Type B pancreatic cell (in vitro differentiated cells): ENCODE measurements around the gene PAXX. TPM values are rescaled to one million over a fixed set of nuclear protein-coding genes. Genes with fewer than 3 reads are reported as not detected.

Experiments used
- DNase-seq: peaks from one replicate; pipeline ENCODE4 v3.0.0; 2021; ENCODE audit warnings: mixed read lengths; ENCODE audit not compliant: unreplicated experiment; ENCODE audit errors: extremely low spot score
- H3K27ac Mint-ChIP-seq: 2 replicates; pipeline ENCODE4 v1.8.0; 2021; ENCODE audit warnings: mild to moderate bottlenecking, mixed read lengths
- H3K27me3 Mint-ChIP-seq: 2 replicates; pipeline ENCODE4 v1.8.0; 2021; ENCODE audit warnings: mixed read lengths
- H3K36me3 Mint-ChIP-seq: 2 replicates; pipeline ENCODE4 v1.8.0; 2021; ENCODE audit warnings: mixed read lengths
- H3K4me1 Mint-ChIP-seq: one replicate; pipeline ENCODE4 v1.8.0; 2021; ENCODE audit warnings: mixed read lengths; ENCODE audit not compliant: unreplicated experiment
- H3K4me3 Mint-ChIP-seq: 2 replicates; pipeline ENCODE4 v1.8.0; 2021; ENCODE audit warnings: mild to moderate bottlenecking, mixed read lengths
- H3K9me3 Mint-ChIP-seq: 2 replicates; pipeline ENCODE4 v1.8.0; 2021; ENCODE audit warnings: mixed read lengths
- total RNA-seq: library from RNA; stranded (reverse); gene quantifications from 2 replicates; pipeline ENCODE4 v1.2.1, GENCODE V29; 2021; ENCODE audit warnings: low replicate concordance
- TF ChIP-seq, protein P1 (sequence below): fragments of 200-600 bp; sonication (generic); conservative IDR thresholded peaks from 2 replicates; pipeline ENCODE4 v1.5.0; 2021; ENCODE audit warnings: antibody characterized with exemption, mild to moderate bottlenecking

Gene PAXX
- total RNA-seq, 1 donor from 2014 or later: 63.4 TPM

DNA sequence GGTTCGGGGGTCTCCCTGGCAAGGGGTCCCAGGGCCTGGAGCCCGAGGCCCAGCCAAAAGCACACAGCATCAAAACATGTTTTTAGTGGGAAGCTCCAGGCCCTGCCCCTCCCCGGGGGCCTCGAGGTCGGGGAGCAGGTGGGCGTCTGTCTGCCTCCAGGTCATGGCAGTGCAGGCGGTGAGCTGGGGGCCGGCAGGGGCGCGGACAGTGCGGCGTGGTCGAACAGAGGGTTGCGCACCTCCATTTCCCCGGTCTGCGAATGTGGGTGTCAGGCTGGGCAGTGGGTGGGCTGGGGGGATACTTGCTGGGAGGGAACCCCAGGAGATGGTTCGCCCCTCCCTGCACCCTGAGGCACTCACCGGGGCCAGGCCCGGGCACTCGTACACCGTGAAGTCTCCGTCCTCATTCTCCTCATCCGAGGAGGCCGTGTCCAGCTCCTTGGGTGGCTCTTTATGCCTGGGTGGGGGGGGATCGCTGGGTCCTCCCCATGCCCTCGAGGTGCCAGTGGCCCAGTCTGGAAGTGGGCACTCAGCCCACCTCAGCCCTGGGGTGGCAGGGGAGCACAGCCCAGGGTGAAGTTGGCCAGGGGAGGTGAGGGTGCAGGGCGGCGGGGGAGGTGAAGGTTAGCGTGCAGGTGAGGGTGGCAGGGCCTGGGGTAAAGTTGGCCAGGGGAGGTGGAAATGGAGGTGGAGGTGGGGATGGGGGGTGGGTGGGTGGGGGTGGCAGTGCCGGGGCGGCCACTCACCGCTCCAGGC lies 47.6 kb downstream of the PAXX start:
- Mint-ChIP-seq H3K27ac (no peak overlapping the region), H3K36me3 (no peaks in the 10 kb centered on the region), H3K27me3 (peaks cover 5% of the 10 kb centered on the region), H3K9me3 (no peaks in the 10 kb centered on the region), H3K4me1 (no peaks in the 10 kb centered on the region), H3K4me3 (no peak overlapping the region)
- DNase-seq: no peak
- TF ChIP-seq, protein P1, sequence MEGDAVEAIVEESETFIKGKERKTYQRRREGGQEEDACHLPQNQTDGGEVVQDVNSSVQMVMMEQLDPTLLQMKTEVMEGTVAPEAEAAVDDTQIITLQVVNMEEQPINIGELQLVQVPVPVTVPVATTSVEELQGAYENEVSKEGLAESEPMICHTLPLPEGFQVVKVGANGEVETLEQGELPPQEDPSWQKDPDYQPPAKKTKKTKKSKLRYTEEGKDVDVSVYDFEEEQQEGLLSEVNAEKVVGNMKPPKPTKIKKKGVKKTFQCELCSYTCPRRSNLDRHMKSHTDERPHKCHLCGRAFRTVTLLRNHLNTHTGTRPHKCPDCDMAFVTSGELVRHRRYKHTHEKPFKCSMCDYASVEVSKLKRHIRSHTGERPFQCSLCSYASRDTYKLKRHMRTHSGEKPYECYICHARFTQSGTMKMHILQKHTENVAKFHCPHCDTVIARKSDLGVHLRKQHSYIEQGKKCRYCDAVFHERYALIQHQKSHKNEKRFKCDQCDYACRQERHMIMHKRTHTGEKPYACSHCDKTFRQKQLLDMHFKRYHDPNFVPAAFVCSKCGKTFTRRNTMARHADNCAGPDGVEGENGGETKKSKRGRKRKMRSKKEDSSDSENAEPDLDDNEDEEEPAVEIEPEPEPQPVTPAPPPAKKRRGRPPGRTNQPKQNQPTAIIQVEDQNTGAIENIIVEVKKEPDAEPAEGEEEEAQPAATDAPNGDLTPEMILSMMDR: no peak

DNA sequence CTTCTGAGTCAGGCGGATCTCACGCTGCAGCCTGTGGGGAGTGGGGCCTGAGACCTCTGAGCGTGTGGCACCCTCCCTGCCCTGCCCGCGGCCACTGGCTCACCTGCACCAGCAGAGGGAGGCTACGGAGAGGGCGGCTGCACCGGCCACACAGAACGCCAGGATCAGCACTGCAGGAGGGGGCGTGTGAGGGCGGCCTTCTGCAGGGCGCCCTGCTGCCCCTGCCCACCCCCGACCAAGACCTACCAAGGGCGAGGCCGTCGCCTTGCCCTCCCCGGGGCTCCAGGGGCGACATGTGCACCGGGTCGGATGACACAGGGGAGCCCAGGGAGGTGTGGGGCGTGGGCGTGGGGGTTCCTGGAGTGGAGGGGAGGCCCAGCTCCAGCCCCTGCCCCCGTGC lies 48.3 kb downstream of the PAXX start:
- H3K27ac Mint-ChIP-seq: no peak overlapping the region
- peaks cover 9% of the 10 kb centered on the region for H3K27me3 Mint-ChIP-seq
- H3K4me1 Mint-ChIP-seq: no peaks in the 10 kb centered on the region
- H3K36me3 Mint-ChIP-seq: no peaks in the 10 kb centered on the region
- H3K4me3 Mint-ChIP-seq: no peak overlapping the region
- TF ChIP-seq, protein P1: no peak
- DNase-seq: no peak
- H3K9me3 Mint-ChIP-seq: no peaks in the 10 kb centered on the region

DNA sequence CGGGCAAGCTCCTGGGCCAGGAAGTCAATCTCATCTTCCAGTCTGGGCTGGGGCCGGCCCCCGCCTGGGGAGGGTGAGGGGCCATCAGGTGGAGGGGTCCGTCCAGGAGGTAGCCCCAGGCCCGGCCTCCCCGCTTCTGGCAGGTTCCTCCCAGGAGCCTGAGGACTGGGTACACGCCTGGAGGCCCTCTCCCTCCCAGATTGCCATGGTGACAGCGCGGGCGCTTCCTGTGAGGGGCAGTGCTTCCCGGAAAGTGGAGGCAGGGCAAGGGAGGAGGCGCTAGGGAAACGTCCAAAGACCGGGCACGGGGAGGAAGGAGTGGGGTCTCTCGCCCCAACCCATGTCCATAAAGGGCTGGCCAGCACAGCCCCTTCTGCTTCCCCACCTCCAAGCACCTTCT lies 48.9 kb downstream of the PAXX start:
- H3K9me3 Mint-ChIP-seq: no peaks in the 10 kb centered on the region
- no peak overlapping the region for H3K4me3 Mint-ChIP-seq
- H3K27ac Mint-ChIP-seq: no peak overlapping the region
- H3K4me1 Mint-ChIP-seq: no peaks in the 10 kb centered on the region
- TF ChIP-seq, protein P1: no peak
- H3K27me3 Mint-ChIP-seq: peaks cover 9% of the 10 kb centered on the region
- no peaks in the 10 kb centered on the region for H3K36me3 Mint-ChIP-seq
- no peak for DNase-seq

DNA sequence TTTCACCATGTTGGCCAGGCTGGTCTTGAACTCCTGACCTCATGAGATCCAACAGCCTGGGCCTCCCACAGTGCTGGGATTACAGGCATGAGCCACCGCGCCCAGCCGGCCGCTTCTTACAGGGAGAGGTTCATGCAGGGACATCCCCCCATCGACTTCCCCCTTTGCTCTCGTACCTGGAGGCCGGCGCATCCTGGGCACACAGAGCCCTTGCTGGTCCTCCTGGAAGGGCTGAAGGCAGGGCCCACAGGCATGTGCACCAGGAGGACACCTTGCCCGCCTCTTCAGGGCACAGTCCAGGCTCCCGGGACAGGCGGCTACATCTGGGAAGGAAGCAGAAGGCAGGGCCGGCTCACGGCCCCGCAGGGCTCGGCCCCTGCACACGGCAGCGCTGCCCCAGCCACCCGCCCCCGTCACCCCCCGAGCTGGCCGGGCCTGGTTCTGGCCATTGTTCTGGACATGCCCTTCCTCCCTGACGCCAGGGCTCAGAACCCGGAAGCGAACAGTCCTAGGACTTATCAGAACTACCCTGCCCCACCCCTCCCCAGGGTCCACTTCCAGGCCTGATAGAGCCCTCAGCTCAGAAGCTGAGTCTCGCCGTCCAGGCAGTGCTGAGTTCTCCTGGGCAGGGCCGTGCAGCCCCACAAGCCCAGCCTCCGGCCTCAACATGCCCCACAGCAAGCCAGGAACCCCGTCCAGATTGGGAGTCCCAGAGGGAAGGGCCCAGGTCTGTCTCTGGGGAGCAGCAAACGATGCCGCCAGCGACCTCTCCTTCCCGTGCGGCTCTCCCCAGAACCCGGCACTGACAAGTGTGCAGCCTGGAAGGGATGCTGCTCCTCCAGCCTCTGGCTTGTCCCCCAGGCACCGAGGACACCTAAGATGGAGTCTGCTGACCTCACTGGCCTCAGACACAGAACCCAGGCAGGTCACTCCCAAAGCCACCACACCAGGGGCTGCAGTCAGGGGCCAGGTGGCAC lies 50.8 kb downstream of the PAXX start:
- no peak for DNase-seq
- Mint-ChIP-seq H3K4me1 (no peaks in the 10 kb centered on the region), H3K4me3 (no peak overlapping the region), H3K36me3 (no peaks in the 10 kb centered on the region), H3K9me3 (no peaks in the 10 kb centered on the region), H3K27ac (no peak overlapping the region), H3K27me3 (peaks cover 26% of the 10 kb centered on the region)
- TF ChIP-seq, protein P1: no peak

Other genes with a start within 250 kb of the PAXX start
- gene LCN10, start 249.5 kb upstream of the PAXX start, total RNA-seq: not detected in 2 replicates
- gene LCN6, start 243.9 kb upstream of the PAXX start, total RNA-seq: not detected in 2 replicates
- gene LCN8, start 234.2 kb upstream of the PAXX start, total RNA-seq: not detected in 2 replicates
- gene LCN15, start 227.9 kb upstream of the PAXX start, total RNA-seq: 0.77 and 0.93 TPM in 2 replicates
- 62.3 and 98.6 TPM in 2 replicates for gene TMEM141, start 201.1 kb upstream of the PAXX start, total RNA-seq
- gene CCDC183, start 196.1 kb upstream of the PAXX start, total RNA-seq: 2.9 and 6.1 TPM in 2 replicates
- gene RABL6, start 184.5 kb upstream of the PAXX start, total RNA-seq: 94.2 and 112 TPM in 2 replicates
- 3.2 and 3.6 TPM in 2 replicates for gene AJM1, start 149.9 kb upstream of the PAXX start, total RNA-seq
- gene PHPT1, start 143.0 kb upstream of the PAXX start, total RNA-seq: 176 and 199 TPM in 2 replicates
- gene MAMDC4, start 140.1 kb upstream of the PAXX start, total RNA-seq: 18.4 and 29.1 TPM in 2 replicates
- 324 and 342 TPM in 2 replicates for gene EDF1, start 126.1 kb upstream of the PAXX start, total RNA-seq
- 19.4 and 22.3 TPM in 2 replicates for gene TRAF2, start 105.9 kb upstream of the PAXX start, total RNA-seq
- gene FBXW5, start 47.7 kb upstream of the PAXX start, total RNA-seq: 82.8 and 110 TPM in 2 replicates
- gene C8G, start 47.2 kb upstream of the PAXX start, total RNA-seq: 2.8 and 4.1 TPM in 2 replicates
- 7.9 and 8.3 TPM in 2 replicates for gene LCN12, start 40.1 kb upstream of the PAXX start, total RNA-seq
- 1.4 and 1.7 TPM in 2 replicates for gene PTGDS, start 14.9 kb upstream of the PAXX start, total RNA-seq
- not detected in 2 replicates for gene LCNL1, start 9.4 kb upstream of the PAXX start, total RNA-seq
- 38.6 and 63.3 TPM in 2 replicates for gene CLIC3, start 4.1 kb downstream of the PAXX start, total RNA-seq
- 44.7 and 47.7 TPM in 2 replicates for gene ABCA2, start 35.8 kb downstream of the PAXX start, total RNA-seq
- gene FUT7, start 39.7 kb downstream of the PAXX start, total RNA-seq: not detected in 2 replicates
- 68.0 and 70.3 TPM in 2 replicates for gene NPDC1, start 53.8 kb downstream of the PAXX start, total RNA-seq
- gene ENTPD2, start 61.6 kb downstream of the PAXX start, total RNA-seq: 3.3 and 6.4 TPM in 2 replicates
- 19.1 and 21.9 TPM in 2 replicates for gene SAPCD2, start 78.1 kb downstream of the PAXX start, total RNA-seq
- gene UAP1L1, start 85.1 kb downstream of the PAXX start, total RNA-seq: 3.4 and 5.4 TPM in 2 replicates
- gene MAN1B1, start 94.6 kb downstream of the PAXX start, total RNA-seq: 50.3 and 58.9 TPM in 2 replicates
- gene DPP7, start 122.3 kb downstream of the PAXX start, total RNA-seq: 86.5 and 86.7 TPM in 2 replicates
- 0.29 and 0.94 TPM in 2 replicates for gene GRIN1, start 146.7 kb downstream of the PAXX start, total RNA-seq
- gene LRRC26, start 177.6 kb downstream of the PAXX start, total RNA-seq: 0.77 and 1.4 TPM in 2 replicates
- gene TMEM210, start 179.6 kb downstream of the PAXX start, total RNA-seq: not detected in 2 replicates
- 63.5 and 65.0 TPM in 2 replicates for gene ANAPC2, start 196.1 kb downstream of the PAXX start, total RNA-seq
- 64.9 and 74.8 TPM in 2 replicates for gene SSNA1, start 196.3 kb downstream of the PAXX start, total RNA-seq
- 24.1 and 28.4 TPM in 2 replicates for gene TPRN, start 208.3 kb downstream of the PAXX start, total RNA-seq
- gene TMEM203, start 213.2 kb downstream of the PAXX start, total RNA-seq: 42.3 and 46.3 TPM in 2 replicates
- gene NDOR1, start 213.3 kb downstream of the PAXX start, total RNA-seq: 18.9 and 28.0 TPM in 2 replicates
- gene RNF208, start 229.8 kb downstream of the PAXX start, total RNA-seq: 12.1 and 15.7 TPM in 2 replicates
- gene CYSRT1, start 232.8 kb downstream of the PAXX start, total RNA-seq: 0.86 and 1.5 TPM in 2 replicates
- 0.36 and 0.48 TPM in 2 replicates for gene RNF224, start 235.1 kb downstream of the PAXX start, total RNA-seq
- gene SLC34A3, start 238.5 kb downstream of the PAXX start, total RNA-seq: 0.41 and 0.81 TPM in 2 replicates
- 326 and 349 TPM in 2 replicates for gene TUBB4B, start 248.9 kb downstream of the PAXX start, total RNA-seq